Activated CD4-positive, alpha-beta T cell treated with anti-CD3 and anti-CD28 coated beads for 36 hours (primary cell): Measurements from ENCODE around the gene DOCK9. TPM values are rescaled to one million over a fixed set of nuclear protein-coding genes. Genes with fewer than 3 reads are reported as not detected.

Source experiments
- ATAC-seq: fragments of 200-7000 bp; cut with Tn5 transposase; one replicate; pipeline ENCODE4 v1.10.0; 2021; ENCODE audit warnings: mild to moderate bottlenecking, moderate library complexity
- CTCF ChIA-PET: fragments of 350-600 bp; sonication (Branson Sonifier 250); formaldehyde crosslinking; loops from one replicate; lab custom pipeline; 2021; ENCODE audit warnings: antibody characterized with exemption; lab: Charles Lee
- POLR2A ChIA-PET: fragments of 350-600 bp; sonication (Branson Sonifier 250); formaldehyde crosslinking; loops from one replicate; lab custom pipeline; 2021; ENCODE audit warnings: antibody characterized with exemption, inconsistent platforms; lab: Charles Lee
- DNase-seq: peaks from one replicate; pipeline ENCODE4 v3.0.0-alpha.2; 2020
- H3K27ac Mint-ChIP-seq: one replicate; pipeline ENCODE4 v1.8.0; 2021; ENCODE audit warnings: mixed read lengths
- H3K27me3 Mint-ChIP-seq: one replicate; pipeline ENCODE4 v1.8.0; 2021; ENCODE audit warnings: mixed read lengths
- H3K36me3 Mint-ChIP-seq: one replicate; pipeline ENCODE4 v1.8.0; 2021; ENCODE audit warnings: low read depth, mixed read lengths
- H3K4me1 Mint-ChIP-seq: one replicate; pipeline ENCODE4 v1.8.0; 2021; ENCODE audit warnings: mixed read lengths
- H3K4me3 Mint-ChIP-seq: one replicate; pipeline ENCODE4 v1.8.0; 2021; ENCODE audit warnings: mild to moderate bottlenecking, moderate library complexity, mixed read lengths
- H3K9me3 Mint-ChIP-seq: one replicate; pipeline ENCODE4 v1.8.0; 2021; ENCODE audit warnings: low read depth, mixed read lengths
- intact Hi-C, 2 experiments: fragments of 100-400 bp; cut with DNase I in 1 of 2; cut with micrococcal nuclease in 1 of 2; formaldehyde crosslinking; loops; one replicate each; pipeline versions ENCODE4 v1.14.2 to v1.15.1; 2022 to 2024; cut with DNase I, micrococcal nuclease
- total RNA-seq, 2 experiments: library from RNA; stranded (reverse); gene quantifications; one replicate each; pipeline ENCODE4 v1.2.3, GENCODE V29; 2021

DOCK9 gene
- total RNA-seq, 2 experiments from 2014 or later: 36.0 to 42.6 TPM

DNA sequence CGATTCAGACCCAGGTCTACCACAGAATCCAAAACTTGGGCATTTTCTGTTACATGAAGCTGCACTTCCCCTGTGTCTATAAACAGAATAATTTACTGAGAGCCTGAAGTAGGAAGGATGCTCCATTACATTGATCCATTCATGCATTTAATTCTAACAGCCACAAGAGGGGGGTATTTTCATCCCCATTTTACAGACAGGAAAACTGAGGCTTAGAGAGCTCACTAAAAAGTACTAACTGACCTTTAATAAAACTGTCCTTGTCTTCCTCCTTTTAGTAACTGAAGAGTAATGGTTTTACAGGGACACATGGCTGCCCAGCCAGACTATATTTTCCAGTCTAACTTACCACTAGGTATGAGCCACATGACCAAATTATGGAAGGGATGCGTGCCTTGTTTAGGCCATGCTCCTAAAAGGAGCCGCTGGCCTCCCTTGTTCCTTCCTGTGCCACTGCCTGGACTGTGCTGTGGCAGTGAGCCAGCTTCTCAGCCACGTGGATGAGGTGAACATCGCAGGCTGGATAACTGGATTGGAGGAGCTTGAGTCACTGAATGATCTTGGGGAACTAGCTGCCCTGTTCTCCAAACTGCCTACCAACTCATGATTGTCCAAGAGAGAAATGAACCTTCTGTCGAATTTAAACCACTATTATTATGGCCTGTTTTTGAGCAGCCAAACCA is 108.3 kb downstream of the DOCK9 start:
- ChIA-PET CTCF (interaction anchor here (0.6 to 3.5 kb wide), 20 partner anchors 11 to 430 kb away, joined by 3 to 22 read pairs (median 3); no protein-coding TSS in a partner anchor), POLR2A (no interaction called here)
- Mint-ChIP-seq H3K27ac (no peak overlapping the region), H3K27me3 (no peaks in the 10 kb centered on the region), H3K4me1 (peaks cover 8% of the 10 kb centered on the region), H3K4me3 (no peak overlapping the region), H3K9me3 (peaks cover 11% of the 10 kb centered on the region), H3K36me3 (peaks cover 64% of the 10 kb centered on the region)
- ATAC-seq: no peak
- no peak for DNase-seq
- intact Hi-C loops: loop anchor here (2.0 to 10.0 kb wide), 3 partner anchors 163 to 395 kb away; no protein-coding TSS in a partner anchor

DNA sequence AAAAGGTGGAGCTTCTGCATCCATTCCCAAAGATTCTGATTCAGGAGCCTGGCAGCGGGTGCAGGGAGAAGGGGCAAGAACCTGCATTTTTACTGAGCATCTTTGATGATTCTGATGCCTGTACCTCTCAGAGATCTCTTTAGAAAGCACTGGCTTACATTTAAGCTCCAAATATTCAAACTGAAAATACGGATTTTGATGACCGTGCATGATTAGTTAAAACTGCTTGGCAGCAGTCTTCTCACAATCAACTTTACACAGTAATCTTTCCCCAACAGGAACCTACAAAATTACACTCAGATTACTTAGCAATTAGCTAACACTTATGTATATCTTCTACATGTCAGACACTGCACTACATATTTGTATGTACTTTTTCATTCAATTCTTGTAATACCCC is 108.9 kb downstream of the DOCK9 start:
- Mint-ChIP-seq H3K4me1 (peaks cover 2% of the 10 kb centered on the region), H3K36me3 (peaks cover 61% of the 10 kb centered on the region), H3K4me3 (no peak overlapping the region), H3K27ac (no peak overlapping the region), H3K9me3 (peaks cover 9% of the 10 kb centered on the region), H3K27me3 (no peaks in the 10 kb centered on the region)
- POLR2A ChIA-PET: no interaction called here
- CTCF ChIA-PET: interaction anchor here (0.7 to 3.5 kb wide), 10 partner anchors 11 to 429 kb away, joined by 3 to 22 read pairs (median 4); no protein-coding TSS in a partner anchor
- intact Hi-C loops: loop anchor here (2.0 to 5.0 kb wide), 2 partner anchors 163 to 166 kb away; no protein-coding TSS in a partner anchor
- ATAC-seq (no peak), DNase-seq (no peak)

DNA sequence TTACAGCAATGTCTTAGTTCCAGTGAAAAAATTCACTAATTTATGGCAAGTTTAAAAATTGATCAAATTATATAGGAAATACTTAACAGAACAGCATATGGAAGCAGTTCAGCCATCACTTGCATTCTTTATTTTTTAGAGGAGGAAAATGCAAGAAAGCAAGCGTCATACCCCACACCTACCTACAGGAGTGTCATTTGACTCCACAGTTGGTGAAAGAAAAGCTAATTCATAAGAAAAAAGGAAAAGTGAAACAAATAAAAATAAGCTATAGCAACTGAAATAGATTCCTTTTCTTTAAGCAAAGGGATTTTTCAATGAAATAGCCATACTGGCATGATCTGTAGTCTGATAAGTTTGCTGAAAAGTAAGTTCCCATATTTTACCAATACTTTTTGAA is 111.0 kb downstream of the DOCK9 start:
- Mint-ChIP-seq H3K4me3 (no peak overlapping the region), H3K9me3 (no peaks in the 10 kb centered on the region), H3K27ac (no peak overlapping the region), H3K27me3 (no peaks in the 10 kb centered on the region), H3K36me3 (peaks cover 52% of the 10 kb centered on the region), H3K4me1 (no peaks in the 10 kb centered on the region)
- intact Hi-C loops: loop anchor here in 1 of 2 experiments (5.0 kb wide), 1 partner anchor 165 kb away; no protein-coding TSS in a partner anchor
- ChIA-PET CTCF (interaction anchor here (0.9 to 3.5 kb wide), 4 partner anchors 8 to 168 kb away, joined by 3 to 22 read pairs (median 4); no protein-coding TSS in a partner anchor), POLR2A (no interaction called here)
- ATAC-seq (no peak), DNase-seq (no peak)

DNA sequence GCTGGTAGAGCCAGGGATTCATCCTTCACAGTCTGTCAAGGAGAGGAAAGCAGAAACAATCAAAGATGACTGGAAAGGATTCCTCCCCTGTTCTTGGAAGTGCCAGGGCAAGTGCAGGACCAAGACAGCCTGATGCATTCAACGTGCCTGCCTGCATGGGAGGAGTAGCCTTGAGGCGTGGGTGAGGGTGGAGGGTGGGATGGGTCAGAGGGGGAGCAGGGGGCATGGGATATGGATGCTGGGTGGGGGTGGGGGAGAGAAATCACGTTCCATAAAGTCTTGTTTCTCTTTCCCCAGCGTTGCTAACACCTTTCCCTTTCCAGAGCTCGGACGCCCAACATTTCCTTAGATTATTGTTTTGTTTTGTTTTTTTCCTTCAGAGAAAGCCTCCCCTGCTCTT is 117.4 kb downstream of the DOCK9 start:
- ChIA-PET POLR2A (no interaction called here), CTCF (interaction anchor here (1.4 kb wide), 1 partner anchor 168 kb away, joined by 3 read pairs; no protein-coding TSS in a partner anchor)
- no peak overlapping the region for H3K4me3 Mint-ChIP-seq
- ATAC-seq (no peak), DNase-seq (no peak)
- H3K4me1 Mint-ChIP-seq: no peaks in the 10 kb centered on the region
- H3K27me3 Mint-ChIP-seq: no peaks in the 10 kb centered on the region
- intact Hi-C loops: no loop called here
- H3K36me3 Mint-ChIP-seq: peaks cover 53% of the 10 kb centered on the region
- no peaks in the 10 kb centered on the region for H3K9me3 Mint-ChIP-seq
- no peak overlapping the region for H3K27ac Mint-ChIP-seq

DNA sequence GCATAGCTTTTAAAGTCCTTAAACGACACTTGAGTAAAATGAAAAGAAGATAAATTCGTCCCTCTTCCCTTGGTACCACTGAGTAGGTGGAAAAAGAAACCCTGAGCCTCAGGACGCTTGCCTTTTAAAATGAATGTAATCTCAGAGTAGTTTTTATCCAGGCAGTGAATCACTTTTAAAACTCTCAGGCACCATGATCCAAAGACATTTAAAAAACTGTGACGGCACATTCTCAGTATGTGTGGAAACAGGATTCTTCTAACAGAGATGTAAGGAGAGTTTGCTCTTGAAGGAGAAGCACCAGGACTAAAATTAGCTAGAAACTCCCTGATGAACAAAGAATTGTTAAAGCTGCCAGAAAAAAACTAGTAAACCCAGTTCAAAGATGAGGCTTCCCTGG is 119.7 kb downstream of the DOCK9 start:
- Mint-ChIP-seq H3K27me3 (no peaks in the 10 kb centered on the region), H3K4me3 (no peak overlapping the region), H3K4me1 (peaks cover 13% of the 10 kb centered on the region), H3K36me3 (peaks cover 62% of the 10 kb centered on the region), H3K9me3 (no peaks in the 10 kb centered on the region), H3K27ac (no peak overlapping the region)
- intact Hi-C loops: no loop called here
- DNase-seq: no peak
- ChIA-PET POLR2A (no interaction called here), CTCF (interaction anchor here (1.3 to 1.5 kb wide), 3 partner anchors 10 to 15 kb away, joined by 3 to 6 read pairs (median 4); no protein-coding TSS in a partner anchor)
- ATAC-seq: no peak

DNA sequence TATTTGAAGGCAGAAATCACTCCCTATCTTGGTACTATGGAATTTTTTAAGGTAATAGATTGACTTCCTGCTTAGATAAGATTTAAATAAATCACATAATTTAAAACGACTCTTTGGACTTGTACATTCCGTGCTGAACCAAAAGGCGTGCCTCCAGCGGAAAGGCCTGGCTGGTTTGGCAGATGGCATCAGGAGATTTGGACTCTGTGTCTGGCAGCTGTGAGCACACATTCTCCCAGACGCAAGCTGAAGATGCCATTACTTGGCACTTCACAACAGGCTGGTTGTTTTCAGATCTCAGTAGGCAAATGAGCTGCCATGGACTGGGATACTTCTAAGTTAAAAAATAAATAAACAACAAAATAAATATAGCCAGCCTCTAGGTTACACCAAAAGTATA is 120.9 kb downstream of the DOCK9 start:
- ChIA-PET POLR2A (no interaction called here), CTCF (interaction anchor here (0.7 kb wide), 1 partner anchor 1544 kb away, joined by 3 read pairs; no protein-coding TSS in a partner anchor)
- Mint-ChIP-seq H3K4me3 (no peak overlapping the region), H3K27ac (no peak overlapping the region), H3K27me3 (no peaks in the 10 kb centered on the region), H3K9me3 (no peaks in the 10 kb centered on the region), H3K4me1 (peaks cover 14% of the 10 kb centered on the region), H3K36me3 (peaks cover 58% of the 10 kb centered on the region)
- no peak for ATAC-seq
- DNase-seq: no peak
- intact Hi-C loops: no loop called here

DNA sequence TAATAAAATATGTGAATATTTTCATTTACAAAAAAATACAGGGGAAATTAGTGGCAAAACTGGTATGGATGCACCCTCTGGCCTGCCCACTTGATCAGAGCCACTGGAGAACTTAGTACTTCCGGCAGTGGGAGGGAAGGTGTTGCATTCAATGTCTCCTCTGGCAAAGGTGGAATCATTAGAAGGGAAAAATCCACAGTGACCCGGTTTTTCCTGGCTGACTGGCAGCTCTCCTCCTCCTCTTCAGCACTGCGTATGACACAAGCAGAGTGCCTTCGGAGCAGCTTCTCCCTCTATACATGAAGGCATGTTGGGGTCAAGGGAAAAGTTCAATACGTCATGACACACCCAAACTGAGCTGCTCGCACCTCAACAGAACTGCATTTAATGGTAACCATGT is 123.4 kb downstream of the DOCK9 start:
- Mint-ChIP-seq H3K36me3 (peaks cover 48% of the 10 kb centered on the region), H3K4me1 (peaks cover 14% of the 10 kb centered on the region), H3K27me3 (no peaks in the 10 kb centered on the region), H3K9me3 (no peaks in the 10 kb centered on the region), H3K27ac (no peak overlapping the region), H3K4me3 (no peak overlapping the region)
- ATAC-seq (no peak), DNase-seq (no peak)
- ChIA-PET POLR2A (no interaction called here), CTCF (interaction anchor here (1.0 kb wide), 1 partner anchor 11 kb away, joined by 4 read pairs; no protein-coding TSS in a partner anchor)
- intact Hi-C loops: loop anchor here in 1 of 2 experiments (5.0 kb wide), 1 partner anchor 1712 kb away; no protein-coding TSS in a partner anchor

DNA sequence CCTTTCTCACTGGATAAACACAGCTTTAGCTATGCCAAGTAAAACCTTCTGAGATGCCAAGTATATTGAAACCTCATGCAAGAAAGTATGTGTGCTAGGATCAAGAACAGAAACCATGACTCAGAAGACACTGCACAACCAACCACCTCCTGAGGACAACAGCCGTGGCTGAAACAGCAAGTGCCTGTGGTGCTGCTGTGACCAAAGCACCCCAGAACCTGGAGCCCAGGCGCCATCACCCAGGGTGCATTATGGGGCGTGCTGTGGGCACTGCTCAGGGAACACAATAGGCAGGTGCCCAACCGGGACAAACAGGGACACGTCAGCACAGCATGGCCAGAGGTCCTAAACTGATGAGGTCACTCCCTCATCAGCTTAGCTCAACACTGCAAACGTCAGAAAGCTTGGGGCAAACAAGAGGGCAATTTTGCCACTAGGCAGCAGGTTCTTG is 124.1 kb downstream of the DOCK9 start:
- peaks cover 14% of the 10 kb centered on the region for H3K4me1 Mint-ChIP-seq
- DNase-seq (peak; percentile 88), ATAC-seq (peak; percentile 99)
- intact Hi-C loops: loop anchor here (1.0 to 5.0 kb wide), 3 partner anchors 36 to 1711 kb away; no protein-coding TSS in a partner anchor
- ChIA-PET POLR2A (no interaction called here), CTCF (interaction anchor here (0.6 to 1.4 kb wide), 5 partner anchors 11 to 583 kb away, joined by 3 to 5 read pairs (median 3); no protein-coding TSS in a partner anchor)
- no peaks in the 10 kb centered on the region for H3K27me3 Mint-ChIP-seq
- H3K27ac Mint-ChIP-seq: peak overlapping the region; percentile 41
- no peaks in the 10 kb centered on the region for H3K9me3 Mint-ChIP-seq
- H3K36me3 Mint-ChIP-seq: peaks cover 45% of the 10 kb centered on the region
- H3K4me3 Mint-ChIP-seq: no peak overlapping the region

DNA sequence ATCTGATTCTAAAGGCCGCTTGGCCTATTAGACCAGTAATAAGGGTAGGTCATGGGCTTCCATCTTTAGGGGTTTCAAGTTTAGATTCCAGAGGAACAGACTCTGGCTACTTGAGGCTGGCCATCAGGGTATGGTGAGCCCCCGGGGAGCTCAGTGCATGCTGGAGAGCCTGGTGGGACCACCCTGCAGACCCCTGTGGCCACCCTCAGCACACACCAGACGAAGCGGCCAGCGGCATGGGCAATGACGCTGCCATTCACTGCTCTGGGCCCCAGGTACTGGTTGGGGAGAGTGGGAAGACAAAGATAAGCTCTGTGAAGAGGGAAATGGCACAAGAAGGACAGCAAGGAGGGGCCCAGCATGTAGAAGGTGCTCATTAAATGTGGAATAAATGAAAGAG is 126.6 kb downstream of the DOCK9 start:
- no peaks in the 10 kb centered on the region for H3K9me3 Mint-ChIP-seq
- peaks cover 40% of the 10 kb centered on the region for H3K36me3 Mint-ChIP-seq
- POLR2A ChIA-PET: no interaction called here
- H3K27ac Mint-ChIP-seq: no peak overlapping the region
- no peak for DNase-seq
- no peak overlapping the region for H3K4me3 Mint-ChIP-seq
- CTCF ChIA-PET: interaction anchor here (1.1 to 2.5 kb wide), 2 partner anchors 8 to 11 kb away, joined by 6 to 13 read pairs; no protein-coding TSS in a partner anchor
- peaks cover 14% of the 10 kb centered on the region for H3K4me1 Mint-ChIP-seq
- ATAC-seq: no peak
- intact Hi-C loops: loop anchor here in 1 of 2 experiments (5.0 kb wide), 1 partner anchor 1709 kb away; no protein-coding TSS in a partner anchor
- H3K27me3 Mint-ChIP-seq: no peaks in the 10 kb centered on the region

DNA sequence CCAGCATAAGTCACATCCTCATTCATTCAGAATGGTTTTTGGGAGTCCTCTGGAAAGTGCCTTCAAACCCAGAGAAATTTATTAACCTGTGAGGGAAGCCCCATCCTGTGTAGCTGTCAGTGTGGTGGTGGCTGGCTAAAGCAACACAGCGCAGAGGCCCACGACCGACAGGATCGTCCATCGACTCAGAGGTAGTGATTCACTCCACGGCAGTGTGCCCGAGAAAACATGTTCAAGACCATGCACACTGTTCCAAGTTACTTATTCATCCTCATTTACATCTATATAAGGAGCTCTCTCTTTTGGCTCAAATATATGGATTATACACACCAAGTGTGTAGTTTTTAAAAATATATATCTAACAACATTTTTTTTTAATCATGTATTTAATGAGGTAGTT is 129.1 kb downstream of the DOCK9 start:
- POLR2A ChIA-PET: interaction anchor here (0.6 to 0.7 kb wide), 3 partner anchors 178 to 287 kb away, joined by 3 to 9 read pairs (median 5); no protein-coding TSS in a partner anchor
- H3K4me1 Mint-ChIP-seq: peaks cover 6% of the 10 kb centered on the region
- peaks cover 32% of the 10 kb centered on the region for H3K36me3 Mint-ChIP-seq
- CTCF ChIA-PET: interaction anchor here (0.7 to 1.6 kb wide), 3 partner anchors 9 to 185 kb away, joined by 3 to 10 read pairs (median 7); no protein-coding TSS in a partner anchor
- no peak overlapping the region for H3K27ac Mint-ChIP-seq
- no peak overlapping the region for H3K4me3 Mint-ChIP-seq
- H3K9me3 Mint-ChIP-seq: no peaks in the 10 kb centered on the region
- ATAC-seq (no peak), DNase-seq (no peak)
- no peaks in the 10 kb centered on the region for H3K27me3 Mint-ChIP-seq
- intact Hi-C loops: no loop called here

DNA sequence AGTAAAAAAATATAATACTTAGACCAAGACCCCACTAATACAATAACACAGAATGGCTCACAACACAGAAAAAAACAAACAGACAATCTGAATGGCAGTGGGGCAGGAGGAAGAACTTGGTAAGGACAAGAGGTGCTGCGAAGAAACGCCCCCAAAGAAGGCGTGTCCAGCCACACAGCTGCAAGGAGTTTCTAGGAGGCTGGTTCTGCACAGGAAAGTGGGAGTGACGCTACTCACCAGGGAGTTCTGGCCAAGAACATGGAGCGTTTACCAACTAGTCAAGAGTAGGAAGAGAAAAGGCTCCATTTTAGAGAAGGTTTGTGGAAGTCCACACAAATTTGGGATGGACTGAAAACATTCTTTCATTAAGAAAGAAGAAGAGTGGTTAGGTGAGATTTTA is 130.1 kb downstream of the DOCK9 start:
- ChIA-PET POLR2A (no interaction called here), CTCF (no interaction called here)
- no peak for ATAC-seq
- no peak for DNase-seq
- Mint-ChIP-seq H3K9me3 (no peaks in the 10 kb centered on the region), H3K27me3 (no peaks in the 10 kb centered on the region), H3K36me3 (peaks cover 25% of the 10 kb centered on the region), H3K4me3 (no peak overlapping the region), H3K4me1 (no peaks in the 10 kb centered on the region), H3K27ac (no peak overlapping the region)
- intact Hi-C loops: no loop called here
